GM19468 (cell line): Measurements from ENCODE around the gene DYRK3.

Experiments
- ATAC-seq: cut with Tn5 transposase; IDR thresholded peaks from one replicate; pipeline ENCODE4 v1.9.1; 2021; ENCODE audit warnings: mild to moderate bottlenecking, moderate library complexity, moderate number of reproducible peaks; ENCODE audit not compliant: unreplicated experiment; ENCODE audit errors: extremely low read depth

DYRK3 gene

DNA sequence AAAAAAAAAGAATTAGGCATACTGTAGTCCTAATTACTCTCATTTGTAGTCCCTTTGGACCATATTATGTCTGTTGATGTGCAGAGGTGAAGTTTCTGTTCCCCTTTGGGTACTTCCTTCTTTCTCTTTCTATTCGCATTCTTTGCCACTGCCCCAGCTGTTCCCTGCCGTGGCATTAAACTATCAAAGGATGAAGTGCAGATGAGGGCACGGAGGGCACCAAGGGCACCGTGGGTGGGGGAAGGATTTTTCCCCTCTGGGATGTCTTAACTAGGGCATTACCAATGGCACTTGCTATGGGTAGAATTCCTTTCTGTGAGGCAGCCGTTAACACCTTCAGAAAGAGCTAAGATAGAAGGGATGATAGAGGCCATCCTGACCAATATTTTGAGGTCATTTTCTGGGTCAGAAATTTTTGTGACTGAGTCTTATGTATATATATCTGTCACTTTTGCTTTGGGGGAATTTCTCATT, 44.4 kb downstream of the DYRK3 start:
- peak; percentile 43 for ATAC-seq

GRCh38 chr1:206680279-206680678, 44.9 kb downstream of the DYRK3 start:
- ATAC-seq, result no peak

DNA sequence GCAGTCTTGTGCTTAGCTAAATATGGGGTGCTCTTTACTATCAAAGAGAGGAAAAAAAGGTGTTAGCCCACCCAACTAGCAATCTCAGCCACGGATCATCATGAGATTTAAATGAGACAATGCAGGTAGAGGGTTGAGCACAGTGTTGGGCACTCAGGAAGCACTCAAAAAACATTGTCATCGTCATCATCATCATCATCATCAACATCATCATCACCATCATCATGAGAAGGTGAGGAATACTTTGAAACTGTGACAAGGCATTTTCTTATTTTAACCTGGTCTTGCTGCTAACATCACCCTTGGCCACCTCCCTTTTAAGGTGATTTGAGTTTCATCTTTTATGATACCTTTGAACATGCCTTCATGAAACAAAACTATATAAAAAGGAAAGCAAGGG, 46.0 kb downstream of the DYRK3 start:
- no peak for ATAC-seq

GRCh38 chr1:206682111-206682510, 46.8 kb downstream of the DYRK3 start:
- no peak for ATAC-seq

DNA sequence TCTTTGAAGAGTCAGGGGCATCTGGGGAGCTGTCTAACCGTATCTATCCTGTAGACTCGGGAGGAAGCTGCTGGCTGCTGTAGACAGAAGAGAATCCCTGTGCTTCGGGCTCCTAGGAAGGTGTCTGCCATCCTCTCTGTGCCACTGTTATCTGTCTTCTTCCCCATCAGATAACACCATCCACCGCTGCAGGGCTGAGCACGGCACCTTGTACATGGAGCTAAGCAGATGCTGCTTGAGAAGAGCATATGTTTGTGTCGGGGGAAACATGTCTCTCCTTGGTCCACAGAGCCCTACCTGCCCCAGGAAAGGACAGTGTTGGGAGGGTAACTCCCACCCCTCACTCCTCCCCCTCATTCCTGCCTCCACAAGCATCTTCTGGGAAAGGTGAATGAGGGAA, 48.0 kb downstream of the DYRK3 start:
- ATAC-seq, result no peak

DNA sequence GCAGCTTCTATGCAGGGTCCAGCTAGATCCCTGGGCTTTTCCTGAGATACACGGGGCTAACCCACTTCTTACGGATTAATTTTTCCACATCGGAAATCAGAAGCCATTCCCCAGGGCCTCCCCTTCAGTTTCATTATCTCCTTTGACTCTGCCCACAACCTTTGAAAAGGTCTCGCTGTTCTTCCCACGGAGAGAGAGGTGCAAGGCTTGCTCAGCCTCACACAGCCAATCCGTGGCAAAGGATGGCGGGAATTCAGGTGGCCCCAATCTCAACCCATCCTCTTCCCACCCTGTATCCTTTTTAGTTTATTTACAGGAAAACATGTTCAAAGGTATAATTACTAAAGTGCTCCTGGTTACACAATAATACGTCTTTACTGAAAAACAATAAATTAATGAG, 48.7 kb downstream of the DYRK3 start:
- ATAC-seq, result no peak

GRCh38 chr1:206684478-206685333, 49.4 kb downstream of the DYRK3 start, which contains the start of gene MAPKAPK2:
Gene MAPKAPK2, plus strand, starts transcription at chr1:206684905. Its CDS starts 325 bp downstream, at chr1:206685230.
- ATAC-seq, result no peak

DNA sequence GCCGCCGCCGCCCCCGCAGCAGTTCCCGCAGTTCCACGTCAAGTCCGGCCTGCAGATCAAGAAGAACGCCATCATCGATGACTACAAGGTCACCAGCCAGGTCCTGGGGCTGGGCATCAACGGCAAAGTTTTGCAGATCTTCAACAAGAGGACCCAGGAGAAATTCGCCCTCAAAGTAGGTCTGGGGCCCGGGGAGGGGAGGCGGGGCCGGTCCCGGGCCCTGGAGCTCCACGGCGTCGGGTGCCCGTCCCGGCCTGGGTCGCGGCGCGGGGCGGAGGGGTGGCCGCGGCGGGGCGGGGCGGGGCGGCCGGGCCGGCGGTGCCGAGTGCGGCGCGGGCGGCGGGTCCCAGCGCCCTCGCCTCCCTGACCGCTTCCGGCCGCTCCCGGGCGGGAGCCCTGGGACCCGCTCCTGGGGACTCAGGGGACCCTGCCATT, 50.0 kb downstream of the DYRK3 start:
- no peak for ATAC-seq

GRCh38 chr1:206685769-206686477, 50.6 kb downstream of the DYRK3 start:
- no peak for ATAC-seq

DNA sequence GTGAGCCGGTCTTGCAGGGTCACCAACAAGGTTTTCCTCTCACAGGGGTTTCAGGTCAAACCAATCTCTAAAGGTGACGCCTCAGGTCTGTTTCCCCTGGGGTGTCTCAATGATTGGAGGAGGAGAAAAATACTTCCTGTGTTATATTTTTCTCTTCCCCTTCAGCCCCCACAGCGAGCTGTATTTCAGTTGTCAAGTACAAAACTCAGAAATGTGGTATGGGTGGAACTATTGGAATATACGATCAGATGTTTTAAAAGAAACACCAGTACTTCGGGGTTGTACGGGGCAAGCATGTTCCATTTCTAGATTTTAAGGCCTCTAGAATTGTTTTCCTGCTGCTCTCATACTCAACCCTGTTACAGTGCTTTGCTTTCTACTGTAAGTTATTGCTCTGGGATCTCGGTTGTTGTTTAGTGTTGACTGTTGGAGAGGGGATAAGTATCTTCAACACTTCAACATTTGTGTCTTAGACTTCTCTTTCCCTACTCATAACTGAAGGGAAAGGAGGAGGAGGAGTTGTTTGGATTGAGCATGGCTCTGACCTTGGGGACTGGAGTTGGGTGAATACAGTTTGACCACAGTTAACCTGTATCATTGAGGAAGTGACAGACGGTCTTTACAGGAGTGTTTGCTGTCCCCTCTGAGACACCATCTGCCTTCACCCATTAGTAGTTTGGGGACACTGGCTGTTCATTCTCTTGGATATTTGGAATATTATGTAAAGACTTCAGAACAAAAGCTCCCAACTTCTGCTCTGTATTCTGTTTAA, 51.3 kb downstream of the DYRK3 start:
- no peak for ATAC-seq

- no peak for ATAC-seq
Observed at GRCh38 chr1:206687251-206687914, 52.0 kb downstream of the DYRK3 start.

DNA sequence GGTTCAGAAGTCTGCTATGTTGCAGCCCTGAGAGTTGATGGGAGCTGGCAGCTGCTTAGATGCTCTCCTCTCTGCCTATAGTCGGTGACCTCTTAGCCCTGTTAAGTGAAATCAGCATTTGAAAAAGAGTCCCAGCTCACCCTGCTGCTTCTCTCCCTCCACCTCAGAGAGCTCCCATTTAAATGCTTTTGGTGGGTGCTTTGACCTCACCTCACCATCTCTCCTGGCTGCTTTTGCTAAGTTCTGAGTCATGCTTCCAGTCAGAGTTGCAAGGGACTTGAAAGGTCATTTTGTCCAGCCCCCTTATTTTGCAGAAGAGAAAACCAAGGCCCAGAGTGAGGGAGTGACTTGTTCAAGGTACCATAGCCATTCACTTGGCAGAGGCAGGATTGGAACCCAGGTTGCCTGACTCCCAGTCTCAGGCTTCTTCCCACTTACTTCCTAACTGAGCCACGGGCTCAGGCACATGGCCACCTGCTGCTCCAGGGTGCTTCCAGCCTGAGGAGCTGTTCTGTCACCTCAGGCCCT, 52.6 kb downstream of the DYRK3 start:
- ATAC-seq, result no peak

DNA sequence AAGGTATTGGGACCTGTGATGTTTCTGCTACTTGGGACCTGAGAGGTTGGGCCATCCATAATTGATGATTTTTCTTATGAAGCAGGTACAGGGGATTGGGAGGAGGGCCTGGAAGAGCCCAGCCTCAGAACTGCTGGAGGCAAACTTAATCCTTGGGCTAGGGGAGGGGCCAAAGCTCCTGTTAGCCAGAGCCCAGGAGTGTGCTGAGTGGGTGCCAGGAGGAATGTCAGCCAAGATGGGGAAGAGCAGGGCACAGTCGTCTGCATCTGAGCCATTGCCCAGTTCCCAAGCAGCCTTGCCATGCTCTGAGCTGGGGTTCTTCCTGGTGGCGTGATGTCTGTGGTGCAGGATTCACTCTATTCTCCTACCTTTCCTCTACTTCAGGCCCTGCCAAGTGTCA, 55.2 kb downstream of the DYRK3 start:
- no peak for ATAC-seq

GRCh38 chr1:206691604-206692003, 56.3 kb downstream of the DYRK3 start:
- no peak for ATAC-seq

DNA sequence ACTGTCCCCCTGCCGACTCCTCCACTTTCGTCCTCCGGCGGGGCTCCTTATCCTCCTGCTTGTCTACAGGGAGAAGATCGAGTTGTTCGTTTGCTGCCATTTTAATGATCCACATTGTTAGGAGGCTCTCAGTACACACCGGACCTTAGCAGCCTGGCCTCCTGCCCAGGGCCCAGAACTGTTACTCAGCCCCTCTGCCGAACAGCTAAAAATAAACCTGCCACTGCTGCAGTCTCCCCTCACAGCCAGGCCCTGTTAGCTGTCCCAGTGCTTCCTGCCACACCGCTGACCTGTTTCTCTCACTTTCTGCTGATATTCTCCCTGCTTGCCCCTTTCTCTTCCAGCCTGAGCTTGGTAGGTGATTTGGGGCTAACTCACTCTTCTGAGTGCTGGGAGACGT, 57.7 kb downstream of the DYRK3 start:
- no peak for ATAC-seq

GRCh38 chr1:206693592-206693991, 58.3 kb downstream of the DYRK3 start:
- no peak for ATAC-seq

DNA sequence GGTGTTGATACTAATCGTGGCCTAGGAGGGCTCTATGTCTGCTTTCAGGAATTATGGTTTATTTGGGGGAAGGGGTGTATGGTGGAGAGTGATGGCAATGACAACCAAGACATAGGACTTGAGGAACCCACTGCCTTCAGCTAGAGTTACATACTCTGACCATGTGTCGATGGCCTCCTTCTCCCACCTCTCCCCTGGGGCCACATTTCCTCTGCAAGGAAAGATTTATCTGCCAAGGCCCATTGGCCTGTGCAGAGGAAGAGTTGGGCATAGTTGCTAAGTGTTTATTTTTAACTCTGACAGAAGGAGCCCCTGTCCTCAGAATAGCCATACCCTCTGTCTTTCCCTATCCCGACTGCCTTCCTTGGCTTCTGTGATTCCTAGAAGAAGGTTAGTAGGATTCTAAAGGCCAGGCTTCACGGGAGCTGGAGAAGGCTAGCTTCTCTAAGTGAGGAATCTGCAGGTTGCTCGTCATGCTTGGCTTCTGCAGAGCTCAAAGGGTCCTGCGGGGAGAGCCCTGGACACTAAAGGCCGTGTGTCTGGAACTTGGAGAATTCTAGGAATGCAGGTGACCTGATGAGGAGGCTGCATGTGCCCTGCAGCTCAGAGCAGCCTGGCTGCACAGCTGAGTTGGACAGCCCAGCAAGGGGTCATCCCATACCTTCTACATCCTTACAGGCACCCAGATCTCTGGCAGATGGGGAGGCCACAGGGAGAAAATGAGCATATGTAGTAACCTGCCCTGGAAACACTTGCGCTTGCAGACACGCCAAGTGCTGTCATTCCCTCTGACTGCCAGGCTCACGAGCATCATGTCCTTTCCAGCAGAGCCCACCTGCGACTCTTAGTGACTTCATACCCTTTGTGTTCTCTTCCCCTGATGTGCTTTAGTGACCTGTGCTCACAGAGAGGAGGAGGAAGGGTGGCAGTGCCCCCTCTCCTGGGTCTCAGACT, 59.1 kb downstream of the DYRK3 start:
- no peak for ATAC-seq

GRCh38 chr1:206695733-206696132, 60.4 kb downstream of the DYRK3 start:
- ATAC-seq, result no peak
